Spleen (tissue), 7 donors: ENCODE results near the gene LSM5.

Source experiments
- POLR2A ChIP-seq, 3 donors: fragments of 450-650 bp; IDR thresholded peaks; one replicate each; pipeline ENCODE4 v1.5.1; 2017; ENCODE audit warnings: antibody characterized with exemption in 3 of 3, mild to moderate bottlenecking in 1 of 3
- POLR2AphosphoS5 ChIP-seq, 3 donors: sonication (generic); formaldehyde crosslinking; IDR thresholded peaks; one replicate each; pipeline ENCODE4 v1.5.1; 2017; ENCODE audit warnings: antibody characterized with exemption in 3 of 3
- TF ChIP-seq, protein P1 (sequence below), 11 experiments: fragments of 200-600 bp in 7 of 11; fragments of 450-650 bp in 4 of 11; sonication (generic) in 4 of 11; IDR thresholded peaks in 8 of 11; conservative IDR thresholded peaks in 3 of 11; 1 replicate in 7 of 11; 2 replicates in 4 of 11; pipeline versions ENCODE4 v1.4.0 to v1.8.0; 2016 to 2021; ENCODE audit warnings: antibody characterized with exemption in 11 of 11, inconsistent platforms in 4 of 11, mild to moderate bottlenecking in 1 of 11
- donor health status: DM: no; HTN: no; CAD: no; lungs with moderate emphysema.
- donor health status: DM: no; HTN: no; CAD: no.
- donor health status: DM: no; HTN: no; CAD: no.

DNA sequence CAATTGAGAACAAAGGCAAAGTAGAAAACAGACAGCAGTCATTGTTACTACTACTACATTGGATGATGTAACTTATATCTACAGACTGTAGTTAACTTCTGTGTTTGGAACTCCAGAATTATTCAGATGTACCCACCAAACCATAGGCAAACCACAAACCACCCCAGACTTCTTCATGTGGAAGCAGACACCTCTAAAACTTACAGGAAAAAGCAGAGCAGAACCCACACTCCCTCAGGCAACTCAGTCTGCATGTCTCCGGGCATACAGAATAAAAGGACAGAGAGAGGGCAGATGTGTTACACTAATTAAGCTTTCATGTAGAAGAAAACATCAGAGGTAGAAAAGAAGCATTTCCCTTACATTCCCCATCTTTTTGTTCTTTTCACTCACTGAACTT lies 9.0 kb downstream of the LSM5 start:
- TF ChIP-seq, protein P1, sequence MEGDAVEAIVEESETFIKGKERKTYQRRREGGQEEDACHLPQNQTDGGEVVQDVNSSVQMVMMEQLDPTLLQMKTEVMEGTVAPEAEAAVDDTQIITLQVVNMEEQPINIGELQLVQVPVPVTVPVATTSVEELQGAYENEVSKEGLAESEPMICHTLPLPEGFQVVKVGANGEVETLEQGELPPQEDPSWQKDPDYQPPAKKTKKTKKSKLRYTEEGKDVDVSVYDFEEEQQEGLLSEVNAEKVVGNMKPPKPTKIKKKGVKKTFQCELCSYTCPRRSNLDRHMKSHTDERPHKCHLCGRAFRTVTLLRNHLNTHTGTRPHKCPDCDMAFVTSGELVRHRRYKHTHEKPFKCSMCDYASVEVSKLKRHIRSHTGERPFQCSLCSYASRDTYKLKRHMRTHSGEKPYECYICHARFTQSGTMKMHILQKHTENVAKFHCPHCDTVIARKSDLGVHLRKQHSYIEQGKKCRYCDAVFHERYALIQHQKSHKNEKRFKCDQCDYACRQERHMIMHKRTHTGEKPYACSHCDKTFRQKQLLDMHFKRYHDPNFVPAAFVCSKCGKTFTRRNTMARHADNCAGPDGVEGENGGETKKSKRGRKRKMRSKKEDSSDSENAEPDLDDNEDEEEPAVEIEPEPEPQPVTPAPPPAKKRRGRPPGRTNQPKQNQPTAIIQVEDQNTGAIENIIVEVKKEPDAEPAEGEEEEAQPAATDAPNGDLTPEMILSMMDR (IDR thresholded peaks at IDR 0.05 in 8 of 11, conservative IDR thresholded peaks at IDR 0.05 in 3 of 11) = no peak
- TF ChIP-seq POLR2AphosphoS5 (IDR thresholded peaks at IDR 0.05) (no peak), POLR2A (IDR thresholded peaks at IDR 0.05) (no peak)
